Fibroblast of lung (primary cell): ENCODE results near the gene VEPH1.

Experiments
- CTCF ChIP-seq, 2 donors: IDR thresholded peaks in 1 of 2; conservative IDR thresholded peaks in 1 of 2; 1 replicate in 1 of 2; 2 replicates in 1 of 2; pipeline ENCODE4 v1.5.1; 2011 to 2012; ENCODE audit warnings: low read length in 2 of 2, control low read depth in 1 of 2, inconsistent platforms in 1 of 2, low read depth in 1 of 2, mild to moderate bottlenecking in 1 of 2
- EZH2 ChIP-seq: IDR thresholded peaks from 2 replicates; pipeline ENCODE4 v1.5.1; 2012; ENCODE audit warnings: low read length, control low read depth, mild to moderate bottlenecking; ENCODE audit errors: missing control alignments

- TF ChIP-seq CTCF (conservative IDR thresholded peaks at IDR 0.05 in 1 of 2, IDR thresholded peaks at IDR 0.05 in 1 of 2; ENCODE audit: low read depth in 1 of 2, low read length in 2 of 2): no peak
- no peak for TF ChIP-seq EZH2
These were observed 197.8 kb downstream of the VEPH1 start for GRCh38 chr3:157305392-157305791.
